Measurements from ENCODE around the gene AGBL1.

The AGBL1 gene

GRCh38 chr15:86842199-86842598 lies 762.5 kb downstream of the AGBL1 start:
- no peak overlapping the region for H3K4me3 ChIP-seq (ENCODE audit: low read depth, low read length)
- no peak for TF ChIP-seq CTCF (IDR thresholded peaks at IDR 0.05; ENCODE audit: borderline replicate concordance, insufficient read depth, low read depth, low read length)

GRCh38 chr15:86846036-86846435 lies 766.4 kb downstream of the AGBL1 start:
- TF ChIP-seq CTCF (IDR thresholded peaks at IDR 0.05; ENCODE audit: borderline replicate concordance, insufficient read depth, low read depth, low read length), result no peak
- no peak overlapping the region for H3K4me3 ChIP-seq (ENCODE audit: low read depth, low read length)

GRCh38 chr15:86849136-86849535 lies 769.5 kb downstream of the AGBL1 start:
- H3K4me3 ChIP-seq (ENCODE audit: low read depth, low read length), result no peak overlapping the region
- TF ChIP-seq CTCF (IDR thresholded peaks at IDR 0.05; ENCODE audit: borderline replicate concordance, insufficient read depth, low read depth, low read length), result no peak

GRCh38 chr15:86849558-86850285 lies 770.1 kb downstream of the AGBL1 start:
- H3K4me3 ChIP-seq (ENCODE audit: low read depth, low read length), result no peak overlapping the region
- TF ChIP-seq CTCF (IDR thresholded peaks at IDR 0.05; ENCODE audit: borderline replicate concordance, insufficient read depth, low read depth, low read length), result no peak

GRCh38 chr15:86850939-86851338 lies 771.3 kb downstream of the AGBL1 start:
- no peak for TF ChIP-seq CTCF (IDR thresholded peaks at IDR 0.05; ENCODE audit: borderline replicate concordance, insufficient read depth, low read depth, low read length)

GRCh38 chr15:86852741-86853140 lies 773.1 kb downstream of the AGBL1 start:
- H3K4me3 ChIP-seq (ENCODE audit: low read depth, low read length), result no peak overlapping the region
- no peak for TF ChIP-seq CTCF (IDR thresholded peaks at IDR 0.05; ENCODE audit: borderline replicate concordance, insufficient read depth, low read depth, low read length)

More at GRCh38 chr15:86850939-86851338, 771.3 kb downstream of the AGBL1 start:
- H3K4me3 ChIP-seq (ENCODE audit: low read depth, low read length), result no peak overlapping the region

- H3K4me3 ChIP-seq (ENCODE audit: low read depth, low read length), result no peak overlapping the region
- no peak for TF ChIP-seq CTCF (IDR thresholded peaks at IDR 0.05; ENCODE audit: borderline replicate concordance, insufficient read depth, low read depth, low read length)
Measured at GRCh38 chr15:86854176-86854575, 774.5 kb downstream of the AGBL1 start.

Data from GM12875 (cell line).